ENCODE measurements around the gene ADAMTS3.
A peak's percentile ranks its signal among the peaks of the same experiment; 100 is the strongest.

The ADAMTS3 gene

GRCh38 chr4:72529148-72529822 is 39.7 kb downstream of the ADAMTS3 start:
- H3K4me3 ChIP-seq (ENCODE audit: low read length): no peak overlapping the region
- TF ChIP-seq CTCF (conservative IDR thresholded peaks at IDR 0.05; ENCODE audit: low read length): no peak
- DNase-seq (ENCODE audit: low read depth): no peak

- no peak for DNase-seq (ENCODE audit: low read depth)
- TF ChIP-seq CTCF (conservative IDR thresholded peaks at IDR 0.05; ENCODE audit: low read length): no peak
- no peak overlapping the region for H3K4me3 ChIP-seq (ENCODE audit: low read length)
Measured at GRCh38 chr4:72527038-72527646, 41.9 kb downstream of the ADAMTS3 start.

- no peak overlapping the region for H3K4me3 ChIP-seq (ENCODE audit: low read length)
- TF ChIP-seq CTCF (conservative IDR thresholded peaks at IDR 0.05; ENCODE audit: low read length): no peak
- peak; percentile 41 for DNase-seq (ENCODE audit: low read depth)
Measured at GRCh38 chr4:72525938-72526337, 43.1 kb downstream of the ADAMTS3 start.

- DNase-seq (ENCODE audit: low read depth): no peak
- TF ChIP-seq CTCF (conservative IDR thresholded peaks at IDR 0.05; ENCODE audit: low read length): no peak
Measured at GRCh38 chr4:72522440-72522839, 46.6 kb downstream of the ADAMTS3 start.

GRCh38 chr4:72513227-72513626 is 55.8 kb downstream of the ADAMTS3 start:
- no peak for DNase-seq (ENCODE audit: low read depth)
- TF ChIP-seq CTCF (conservative IDR thresholded peaks at IDR 0.05; ENCODE audit: low read length): no peak
- no peak overlapping the region for H3K4me3 ChIP-seq (ENCODE audit: low read length)

More at GRCh38 chr4:72522440-72522839, 46.6 kb downstream of the ADAMTS3 start:
- H3K4me3 ChIP-seq (ENCODE audit: low read length): no peak overlapping the region

GRCh38 chr4:72507860-72508419 is 61.1 kb downstream of the ADAMTS3 start:
- no peak for DNase-seq (ENCODE audit: low read depth)
- no peak overlapping the region for H3K4me3 ChIP-seq (ENCODE audit: low read length)
- TF ChIP-seq CTCF (conservative IDR thresholded peaks at IDR 0.05; ENCODE audit: low read length): no peak

GRCh38 chr4:72507167-72507566 is 61.9 kb downstream of the ADAMTS3 start:
- TF ChIP-seq CTCF (conservative IDR thresholded peaks at IDR 0.05; ENCODE audit: low read length): no peak
- no peak overlapping the region for H3K4me3 ChIP-seq (ENCODE audit: low read length)
- DNase-seq (ENCODE audit: low read depth): no peak
